Measurements from ENCODE around the gene STX11.

STX11 gene

DNA sequence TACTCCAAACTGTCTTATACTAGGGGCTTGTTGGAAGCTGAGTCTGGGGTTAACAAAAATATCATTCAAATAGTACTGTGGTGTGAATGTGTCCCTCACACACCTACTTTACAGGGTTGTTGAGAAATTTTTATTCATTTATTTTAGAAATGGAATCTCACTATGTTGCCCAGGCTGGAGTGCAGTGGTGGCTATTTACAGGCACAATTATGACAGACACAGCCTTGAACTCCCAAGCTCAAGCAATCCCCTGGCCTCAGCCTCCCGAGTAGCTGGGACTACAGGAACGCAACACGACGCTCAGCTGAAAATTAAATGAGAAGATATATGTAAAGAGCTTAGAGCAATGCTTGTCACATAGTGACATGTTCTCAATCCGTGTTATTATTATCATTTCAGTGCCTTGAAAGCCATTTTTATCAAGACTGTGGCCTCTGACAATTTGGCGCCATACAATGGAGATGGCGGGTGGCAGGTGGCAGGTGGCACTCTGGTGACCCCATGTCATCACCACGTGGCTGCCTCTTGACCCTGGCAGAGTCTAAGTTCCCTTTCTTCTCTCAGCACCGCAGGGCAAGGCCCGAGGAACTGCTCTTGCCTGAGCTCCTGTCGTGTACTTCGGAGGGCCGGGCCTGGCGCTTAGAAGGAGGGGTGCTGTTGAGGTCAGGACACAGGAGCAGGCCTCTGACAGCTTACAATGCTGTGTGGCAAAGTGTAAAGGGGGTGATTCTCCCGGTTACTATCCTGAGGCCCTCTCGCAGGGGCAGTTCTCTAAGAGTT lies 64.5 kb downstream of the STX11 start:
- Histone ChIP-seq H3K27me3 (ENCODE audit: control insufficient read depth, insufficient read depth, low read length) (no peaks in the 10 kb centered on the region), H3K9me3 (ENCODE audit: control insufficient read depth, insufficient read depth, low read depth, low read length) (peaks cover 5% of the 10 kb centered on the region; the same call in 1 of the 2 replicates), H3K9ac (ENCODE audit: low read length) (no peak overlapping the region), H3K27ac (ENCODE audit: low read depth, low read length) (no peak overlapping the region), H3K36me3 (ENCODE audit: control insufficient read depth, insufficient read depth, low read length) (no peaks in the 10 kb centered on the region), H3K4me3 (ENCODE audit: low read depth, low read length) (0 out of 2 replicates have a peak overlapping the region, but pooled peaks have one; percentile 72), H3K4me1 (ENCODE audit: control insufficient read depth, insufficient read depth, low read length) (peaks cover 6% of the 10 kb centered on the region; the same call in 1 of the 2 replicates)

- Histone ChIP-seq H3K36me3 (ENCODE audit: control insufficient read depth, insufficient read depth, low read length) (no peaks in the 10 kb centered on the region), H3K27me3 (ENCODE audit: control insufficient read depth, insufficient read depth, low read length) (no peaks in the 10 kb centered on the region), H3K27ac (ENCODE audit: low read depth, low read length) (peak overlapping the region; percentile 61; the same call in 1 of the 2 replicates), H3K4me1 (ENCODE audit: control insufficient read depth, insufficient read depth, low read length) (peaks cover 6% of the 10 kb centered on the region; the same call in 1 of the 2 replicates), H3K9me3 (ENCODE audit: control insufficient read depth, insufficient read depth, low read depth, low read length) (peaks cover 5% of the 10 kb centered on the region; the same call in 1 of the 2 replicates), H3K9ac (ENCODE audit: low read length) (peak overlapping the region; percentile 73), H3K4me3 (ENCODE audit: low read depth, low read length) (peak overlapping the region; percentile 72)
These were observed 65.2 kb downstream of the STX11 start for GRCh38 chr6:144215402-144215931.

GRCh38 chr6:144215932-144216667 lies 65.8 kb downstream of the STX11 start:
- Histone ChIP-seq H3K36me3 (ENCODE audit: control insufficient read depth, insufficient read depth, low read length) (no peaks in the 10 kb centered on the region), H3K27me3 (ENCODE audit: control insufficient read depth, insufficient read depth, low read length) (no peaks in the 10 kb centered on the region), H3K4me3 (ENCODE audit: low read depth, low read length) (peak overlapping the region; percentile 72), H3K4me1 (ENCODE audit: control insufficient read depth, insufficient read depth, low read length) (peaks cover 6% of the 10 kb centered on the region; the same call in 1 of the 2 replicates), H3K27ac (ENCODE audit: low read depth, low read length) (peak overlapping the region; percentile 61), H3K9me3 (ENCODE audit: control insufficient read depth, insufficient read depth, low read depth, low read length) (peaks cover 5% of the 10 kb centered on the region; the same call in 1 of the 2 replicates), H3K9ac (ENCODE audit: low read length) (peak overlapping the region; percentile 73)

DNA sequence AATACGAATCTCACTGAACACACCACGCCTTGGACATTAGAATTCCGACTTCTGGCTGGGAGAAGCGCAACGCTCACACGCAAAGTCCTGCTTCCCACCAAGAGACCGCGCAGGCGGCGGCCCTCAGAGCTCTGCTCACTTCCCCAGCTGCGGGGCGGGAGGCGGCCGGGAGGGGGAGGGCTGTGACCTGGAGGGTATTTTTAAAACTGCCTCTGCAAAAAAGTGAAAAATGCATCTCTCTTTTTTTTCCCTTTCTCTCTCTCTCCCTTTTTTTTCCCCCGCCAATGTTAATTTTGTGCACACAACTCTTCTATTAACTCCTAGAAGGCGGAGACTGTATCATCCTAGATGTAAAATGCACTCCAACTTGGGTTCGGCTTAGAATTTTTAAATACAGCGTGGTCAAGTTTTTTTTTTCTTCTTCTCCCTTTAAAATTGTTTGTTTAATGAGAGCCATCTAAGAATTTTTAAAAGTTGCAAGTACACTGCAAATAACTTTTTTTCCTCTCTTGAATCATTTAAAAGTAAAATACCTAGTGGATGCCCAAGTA lies 66.4 kb downstream of the STX11 start:
- Histone ChIP-seq H3K36me3 (ENCODE audit: control insufficient read depth, insufficient read depth, low read length) (no peaks in the 10 kb centered on the region), H3K9ac (ENCODE audit: low read length) (peak overlapping the region; percentile 73), H3K4me1 (ENCODE audit: control insufficient read depth, insufficient read depth, low read length) (peaks cover 6% of the 10 kb centered on the region; the same call in 1 of the 2 replicates), H3K9me3 (ENCODE audit: control insufficient read depth, insufficient read depth, low read depth, low read length) (peaks cover 5% of the 10 kb centered on the region; the same call in 1 of the 2 replicates), H3K4me3 (ENCODE audit: low read depth, low read length) (peak overlapping the region; percentile 72), H3K27ac (ENCODE audit: low read depth, low read length) (no peak overlapping the region), H3K27me3 (ENCODE audit: control insufficient read depth, insufficient read depth, low read length) (no peaks in the 10 kb centered on the region)

DNA sequence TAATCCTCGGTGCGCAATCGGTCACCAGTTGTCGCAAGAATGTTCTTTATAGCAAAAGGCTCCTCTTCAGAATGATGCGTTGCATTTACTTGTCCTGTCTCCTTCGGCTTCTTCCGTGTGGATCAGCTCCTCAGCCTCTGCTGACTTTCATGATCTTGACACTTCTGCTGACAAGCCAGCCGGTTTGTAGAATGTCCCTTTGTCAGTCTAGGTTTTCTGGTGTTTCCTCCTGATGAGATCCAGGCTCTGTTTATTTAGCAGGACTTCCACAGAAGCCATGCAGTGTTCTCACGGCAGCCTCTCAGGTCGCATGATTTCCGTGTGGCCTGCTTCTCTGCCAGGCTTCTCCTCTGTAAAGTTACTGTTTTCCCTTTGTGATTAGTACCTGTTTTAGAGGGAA lies 66.9 kb downstream of the STX11 start:
- no peak overlapping the region for H3K27ac ChIP-seq (ENCODE audit: low read depth, low read length)
- no peaks in the 10 kb centered on the region for H3K27me3 ChIP-seq (ENCODE audit: control insufficient read depth, insufficient read depth, low read length)
- no peak overlapping the region for H3K9ac ChIP-seq (ENCODE audit: low read length)
- peak overlapping the region; percentile 72 for H3K4me3 ChIP-seq (ENCODE audit: low read depth, low read length)
- peaks cover 5% of the 10 kb centered on the region; the same call in 1 of the 2 replicates for H3K9me3 ChIP-seq (ENCODE audit: control insufficient read depth, insufficient read depth, low read depth, low read length)
- peaks cover 6% of the 10 kb centered on the region; the same call in 1 of the 2 replicates for H3K4me1 ChIP-seq (ENCODE audit: control insufficient read depth, insufficient read depth, low read length)
- H3K36me3 ChIP-seq (ENCODE audit: control insufficient read depth, insufficient read depth, low read length) = no peaks in the 10 kb centered on the region

GRCh38 chr6:144217797-144218196 lies 67.5 kb downstream of the STX11 start:
- Histone ChIP-seq H3K9me3 (ENCODE audit: control insufficient read depth, insufficient read depth, low read depth, low read length) (peaks cover 5% of the 10 kb centered on the region; the same call in 1 of the 2 replicates), H3K4me3 (ENCODE audit: low read depth, low read length) (no peak overlapping the region), H3K27ac (ENCODE audit: low read depth, low read length) (no peak overlapping the region), H3K9ac (ENCODE audit: low read length) (no peak overlapping the region), H3K27me3 (ENCODE audit: control insufficient read depth, insufficient read depth, low read length) (no peaks in the 10 kb centered on the region), H3K4me1 (ENCODE audit: control insufficient read depth, insufficient read depth, low read length) (peaks cover 6% of the 10 kb centered on the region; the same call in 1 of the 2 replicates), H3K36me3 (ENCODE audit: control insufficient read depth, insufficient read depth, low read length) (no peaks in the 10 kb centered on the region)

DNA sequence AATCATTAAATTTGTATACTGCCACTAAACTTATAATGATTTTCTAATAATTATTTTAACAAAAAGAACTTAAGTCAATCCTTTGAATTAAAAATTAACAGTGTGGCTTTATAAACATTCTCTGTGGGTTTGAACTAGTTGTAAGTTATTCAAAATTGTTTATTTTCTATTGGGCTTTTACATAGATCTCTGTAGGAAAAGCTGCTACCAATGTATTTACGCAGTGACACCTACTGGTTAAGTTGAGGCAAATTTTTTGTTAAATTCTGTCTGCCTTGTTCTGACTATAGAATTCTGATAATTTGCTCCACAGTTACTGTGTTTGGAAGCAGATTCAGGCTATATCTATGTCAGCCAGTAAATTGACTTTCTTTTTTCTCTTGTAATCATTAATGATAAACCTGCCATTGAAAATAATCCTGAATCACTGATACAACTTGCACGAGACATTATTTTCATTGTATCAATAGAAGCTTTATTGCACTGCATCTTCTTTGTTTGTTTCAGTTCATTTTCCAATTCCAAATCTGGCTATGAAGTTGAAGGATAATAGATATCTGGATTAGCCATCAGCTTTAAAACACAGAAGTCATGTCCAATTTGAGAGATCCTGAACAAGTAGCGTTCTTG lies 68.9 kb downstream of the STX11 start:
- Histone ChIP-seq H3K27ac (ENCODE audit: low read depth, low read length) (no peak overlapping the region), H3K9ac (ENCODE audit: low read length) (no peak overlapping the region), H3K9me3 (ENCODE audit: control insufficient read depth, insufficient read depth, low read depth, low read length) (peaks cover 1% of the 10 kb centered on the region; the same call in 1 of the 2 replicates), H3K4me1 (ENCODE audit: control insufficient read depth, insufficient read depth, low read length) (peaks cover 6% of the 10 kb centered on the region; the same call in 1 of the 2 replicates), H3K4me3 (ENCODE audit: low read depth, low read length) (no peak overlapping the region), H3K27me3 (ENCODE audit: control insufficient read depth, insufficient read depth, low read length) (no peaks in the 10 kb centered on the region), H3K36me3 (ENCODE audit: control insufficient read depth, insufficient read depth, low read length) (no peaks in the 10 kb centered on the region)

GRCh38 chr6:144220031-144220790 lies 69.9 kb downstream of the STX11 start:
- Histone ChIP-seq H3K4me1 (ENCODE audit: control insufficient read depth, insufficient read depth, low read length) (peaks cover 6% of the 10 kb centered on the region; the same call in 1 of the 2 replicates), H3K27me3 (ENCODE audit: control insufficient read depth, insufficient read depth, low read length) (no peaks in the 10 kb centered on the region), H3K36me3 (ENCODE audit: control insufficient read depth, insufficient read depth, low read length) (no peaks in the 10 kb centered on the region), H3K27ac (ENCODE audit: low read depth, low read length) (no peak overlapping the region), H3K9me3 (ENCODE audit: control insufficient read depth, insufficient read depth, low read depth, low read length) (no peaks in the 10 kb centered on the region; the same call in 1 of the 2 replicates), H3K9ac (ENCODE audit: low read length) (no peak overlapping the region), H3K4me3 (ENCODE audit: low read depth, low read length) (no peak overlapping the region)

DNA sequence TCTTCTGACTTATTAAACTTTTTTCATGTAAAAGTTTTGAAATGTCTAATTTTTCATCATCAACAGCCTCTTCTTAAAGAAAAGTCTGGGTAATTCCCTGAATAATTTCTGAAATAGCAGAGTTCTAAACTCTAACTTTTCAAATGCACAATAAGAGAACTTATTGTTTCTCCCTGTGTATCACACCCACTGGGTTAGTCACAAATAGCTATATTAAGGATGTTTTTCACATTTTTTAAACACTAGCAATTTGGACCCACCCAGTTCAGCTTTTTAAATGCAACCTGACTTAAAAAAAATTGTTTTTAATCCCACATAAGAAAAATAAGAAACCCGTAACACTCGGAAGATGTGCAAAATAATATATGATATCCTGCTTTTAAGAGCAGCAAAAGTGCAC lies 73.4 kb downstream of the STX11 start:
- no peaks in the 10 kb centered on the region for H3K4me1 ChIP-seq (ENCODE audit: control insufficient read depth, insufficient read depth, low read length)

GRCh38 chr6:144231721-144232120 lies 81.4 kb downstream of the STX11 start:
- Histone ChIP-seq H3K9me3 (ENCODE audit: control insufficient read depth, insufficient read depth, low read depth, low read length) (peaks cover 16% of the 10 kb centered on the region), H3K4me1 (ENCODE audit: control insufficient read depth, insufficient read depth, low read length) (peaks cover 18% of the 10 kb centered on the region), H3K27me3 (ENCODE audit: control insufficient read depth, insufficient read depth, low read length) (no peaks in the 10 kb centered on the region), H3K9ac (ENCODE audit: low read length) (no peak overlapping the region), H3K27ac (ENCODE audit: low read depth, low read length) (no peak overlapping the region), H3K4me3 (ENCODE audit: low read depth, low read length) (no peak overlapping the region), H3K36me3 (ENCODE audit: control insufficient read depth, insufficient read depth, low read length) (no peaks in the 10 kb centered on the region)

More for the DNA sequence above, 73.4 kb downstream of the STX11 start:
- Histone ChIP-seq H3K27ac (ENCODE audit: low read depth, low read length) (no peak overlapping the region), H3K4me3 (ENCODE audit: low read depth, low read length) (no peak overlapping the region), H3K9me3 (ENCODE audit: control insufficient read depth, insufficient read depth, low read depth, low read length) (no peaks in the 10 kb centered on the region), H3K27me3 (ENCODE audit: control insufficient read depth, insufficient read depth, low read length) (no peaks in the 10 kb centered on the region), H3K36me3 (ENCODE audit: control insufficient read depth, insufficient read depth, low read length) (no peaks in the 10 kb centered on the region), H3K9ac (ENCODE audit: low read length) (no peak overlapping the region)
